HG02970 (cell line): ENCODE results near the gene RITA1.

Source experiments
- ATAC-seq: cut with Tn5 transposase; IDR thresholded peaks from one replicate; pipeline ENCODE4 v1.9.1; 2021; ENCODE audit warnings: mild to moderate bottlenecking, moderate library complexity, moderate number of reproducible peaks; ENCODE audit not compliant: unreplicated experiment, low FRiP score

The RITA1 gene

GRCh38 chr12:113226696-113227568 lies 41.4 kb downstream of the RITA1 start:
- ATAC-seq = no peak

- no peak for ATAC-seq
These were observed 42.3 kb downstream of the RITA1 start for GRCh38 chr12:113227686-113228391.

- ATAC-seq = no peak
These were observed 43.0 kb downstream of the RITA1 start for GRCh38 chr12:113228394-113229028.

- no peak for ATAC-seq
These were observed 45.1 kb downstream of the RITA1 start for GRCh38 chr12:113230315-113231234.

GRCh38 chr12:113231235-113232088 lies 45.9 kb downstream of the RITA1 start:
- no peak for ATAC-seq

- ATAC-seq = no peak
These were observed 46.7 kb downstream of the RITA1 start for GRCh38 chr12:113232089-113232839.

- ATAC-seq = no peak
These were observed 47.5 kb downstream of the RITA1 start for GRCh38 chr12:113232840-113233585.

- no peak for ATAC-seq
These were observed 48.4 kb downstream of the RITA1 start for GRCh38 chr12:113233967-113234366.

- no peak for ATAC-seq
These were observed 49.0 kb downstream of the RITA1 start for GRCh38 chr12:113234483-113234882.

- no peak for ATAC-seq
These were observed 50.5 kb downstream of the RITA1 start for GRCh38 chr12:113235976-113236375.

GRCh38 chr12:113236539-113237399 lies 51.2 kb downstream of the RITA1 start:
- ATAC-seq = no peak

- no peak for ATAC-seq
These were observed 52.2 kb downstream of the RITA1 start for GRCh38 chr12:113237748-113238147.

GRCh38 chr12:113238309-113238708 lies 52.8 kb downstream of the RITA1 start:
- ATAC-seq = no peak

- ATAC-seq = no peak
These were observed 53.8 kb downstream of the RITA1 start for GRCh38 chr12:113239288-113239771.

GRCh38 chr12:113239811-113240331 lies 54.4 kb downstream of the RITA1 start:
- ATAC-seq = no peak

- ATAC-seq = no peak
These were observed 54.9 kb downstream of the RITA1 start for GRCh38 chr12:113240395-113240794.
